Suprapubic skin (tissue), 4 donors: ENCODE results near the gene TBRG4. TPM values are rescaled to one million over a fixed set of nuclear protein-coding genes. Genes with fewer than 3 reads are reported as not detected.

Source experiments
- DNase-seq, 2 donors: peaks; one replicate each; pipeline ENCODE4 v3.0.0-alpha.2; 2019; ENCODE audit warnings: low spot score in 2 of 2
- H3K27ac ChIP-seq: fragments of 200-600 bp; sonication (generic); one replicate; pipeline ENCODE4 v1.5.1; 2019
- H3K27me3 ChIP-seq: fragments of 200-600 bp; sonication (generic); one replicate; pipeline ENCODE4 v1.5.1; 2019
- H3K36me3 ChIP-seq: fragments of 200-600 bp; sonication (generic); one replicate; pipeline ENCODE4 v1.5.1; 2019
- H3K4me1 ChIP-seq: fragments of 200-600 bp; sonication (generic); one replicate; pipeline ENCODE4 v1.5.1; 2019
- H3K4me3 ChIP-seq: fragments of 200-600 bp; sonication (generic); one replicate; pipeline ENCODE4 v1.5.1; 2019; ENCODE audit warnings: mild to moderate bottlenecking
- H3K9me3 ChIP-seq: fragments of 200-600 bp; sonication (generic); one replicate; pipeline ENCODE4 v1.5.1; 2019
- EP300 ChIP-seq: sonication (generic); formaldehyde crosslinking; IDR thresholded peaks from one replicate; pipeline ENCODE4 v1.6.1; 2017; ENCODE audit warnings: antibody characterized with exemption
- POLR2A ChIP-seq, 2 donors: fragments of 450-650 bp; IDR thresholded peaks; one replicate each; pipeline ENCODE4 v1.6.1; 2017; ENCODE audit warnings: antibody characterized with exemption in 2 of 2, mild to moderate bottlenecking in 2 of 2, moderate library complexity in 2 of 2
- POLR2AphosphoS5 ChIP-seq, 3 donors: sonication (generic); formaldehyde crosslinking; IDR thresholded peaks; one replicate each; pipeline ENCODE4 v1.6.1; 2017; ENCODE audit warnings: antibody characterized with exemption in 3 of 3
- WGBS: methylation state at CpG from one replicate; pipeline ENCODE4 v1.1.5; 2018; 5-methylcytosine and 5-hydroxymethylcytosine counted together
- total RNA-seq, 4 donors: library from RNA; depleted of rRNA; stranded (reverse); fragments of >200 nt; gene quantifications; one replicate each; pipeline ENCODE4 v1.1.0, GENCODE V29; 2016
- TF ChIP-seq, protein P1 (sequence below), 2 donors: fragments of 200-600 bp in 1 of 2; fragments of 450-650 bp in 1 of 2; sonication (generic) in 1 of 2; IDR thresholded peaks; one replicate each; pipeline ENCODE4 v1.5.1; 2016 to 2019; ENCODE audit warnings: antibody characterized with exemption in 2 of 2, mild to moderate bottlenecking in 1 of 2, moderate library complexity in 1 of 2

TBRG4 gene
- total RNA-seq, 4 donors from 2014 or later, result 49.9 to 82.8 (median 68.9) TPM

DNA sequence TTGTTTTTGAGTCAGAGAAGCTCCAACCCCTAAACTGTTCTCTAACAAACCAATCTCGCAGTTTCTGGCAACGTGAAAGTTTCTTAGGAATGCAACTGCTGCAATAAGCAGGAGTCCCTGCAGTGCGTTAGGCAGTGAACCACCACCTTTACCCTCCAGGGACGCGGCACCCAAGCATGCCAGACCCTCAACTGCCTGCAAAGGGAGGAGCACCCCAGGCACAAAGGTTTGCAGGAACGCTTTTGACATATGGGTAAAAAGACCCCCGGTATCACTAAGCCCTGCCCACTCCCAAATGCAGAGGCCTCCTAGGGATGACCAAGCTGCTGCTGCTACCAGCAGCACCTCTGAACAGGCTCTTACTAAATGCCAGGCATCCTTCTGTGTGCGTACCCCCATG, 4.7 kb downstream of the TBRG4 start:
- Histone ChIP-seq H3K27ac (no peak overlapping the region), H3K36me3 (peaks cover 73% of the 10 kb centered on the region), H3K9me3 (no peaks in the 10 kb centered on the region), H3K4me1 (peaks cover 31% of the 10 kb centered on the region), H3K27me3 (no peaks in the 10 kb centered on the region), H3K4me3 (no peak overlapping the region)
- no peak for DNase-seq
- TF ChIP-seq POLR2A (IDR thresholded peaks at IDR 0.05) (no peak), EP300 (no peak), POLR2AphosphoS5 (IDR thresholded peaks at IDR 0.05) (no peak)
- TF ChIP-seq, protein P1, sequence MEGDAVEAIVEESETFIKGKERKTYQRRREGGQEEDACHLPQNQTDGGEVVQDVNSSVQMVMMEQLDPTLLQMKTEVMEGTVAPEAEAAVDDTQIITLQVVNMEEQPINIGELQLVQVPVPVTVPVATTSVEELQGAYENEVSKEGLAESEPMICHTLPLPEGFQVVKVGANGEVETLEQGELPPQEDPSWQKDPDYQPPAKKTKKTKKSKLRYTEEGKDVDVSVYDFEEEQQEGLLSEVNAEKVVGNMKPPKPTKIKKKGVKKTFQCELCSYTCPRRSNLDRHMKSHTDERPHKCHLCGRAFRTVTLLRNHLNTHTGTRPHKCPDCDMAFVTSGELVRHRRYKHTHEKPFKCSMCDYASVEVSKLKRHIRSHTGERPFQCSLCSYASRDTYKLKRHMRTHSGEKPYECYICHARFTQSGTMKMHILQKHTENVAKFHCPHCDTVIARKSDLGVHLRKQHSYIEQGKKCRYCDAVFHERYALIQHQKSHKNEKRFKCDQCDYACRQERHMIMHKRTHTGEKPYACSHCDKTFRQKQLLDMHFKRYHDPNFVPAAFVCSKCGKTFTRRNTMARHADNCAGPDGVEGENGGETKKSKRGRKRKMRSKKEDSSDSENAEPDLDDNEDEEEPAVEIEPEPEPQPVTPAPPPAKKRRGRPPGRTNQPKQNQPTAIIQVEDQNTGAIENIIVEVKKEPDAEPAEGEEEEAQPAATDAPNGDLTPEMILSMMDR (IDR thresholded peaks at IDR 0.05), result no peak
- 82% methylated on average over 5 of the region's 8 CpGs for WGBS

DNA sequence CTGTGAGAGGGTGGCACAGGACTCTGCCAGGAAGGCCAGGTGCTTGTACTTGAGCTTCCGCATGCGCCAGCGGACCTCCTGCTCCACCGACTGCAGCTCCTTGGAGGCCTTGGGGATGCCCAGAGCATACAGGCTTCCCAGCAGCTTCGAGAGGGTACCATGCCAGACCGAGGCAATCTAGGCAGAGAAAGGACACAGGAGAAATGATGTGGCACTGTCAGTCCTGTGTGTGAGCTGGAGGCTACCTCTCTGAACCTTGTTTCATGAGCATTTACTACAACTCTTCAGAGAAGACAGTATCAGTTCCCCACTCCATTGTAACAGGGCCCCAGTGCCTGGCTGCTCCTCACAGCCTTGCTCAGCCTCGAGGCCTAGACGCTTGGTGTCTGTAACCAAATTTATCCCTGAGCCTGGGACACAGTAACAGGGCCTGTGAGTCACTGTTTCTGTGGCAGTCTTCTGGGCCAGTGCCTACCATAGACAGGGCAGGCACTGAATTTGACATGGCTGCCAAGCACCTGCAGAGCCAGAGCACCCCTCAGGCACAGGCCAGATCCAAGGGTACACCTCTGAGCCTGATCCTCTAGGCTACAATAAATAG, 5.8 kb downstream of the TBRG4 start:
- TF ChIP-seq EP300 (no peak), POLR2AphosphoS5 (IDR thresholded peaks at IDR 0.05) (no peak), POLR2A (IDR thresholded peaks at IDR 0.05) (no peak)
- TF ChIP-seq, protein P1 (IDR thresholded peaks at IDR 0.05), result no peak
- WGBS, result 93% methylated on average over 8 of the region's 8 CpGs
- Histone ChIP-seq H3K27me3 (no peaks in the 10 kb centered on the region), H3K4me3 (no peak overlapping the region), H3K4me1 (peaks cover 27% of the 10 kb centered on the region), H3K36me3 (peaks cover 85% of the 10 kb centered on the region), H3K27ac (no peak overlapping the region), H3K9me3 (no peaks in the 10 kb centered on the region)
- no peak for DNase-seq

DNA sequence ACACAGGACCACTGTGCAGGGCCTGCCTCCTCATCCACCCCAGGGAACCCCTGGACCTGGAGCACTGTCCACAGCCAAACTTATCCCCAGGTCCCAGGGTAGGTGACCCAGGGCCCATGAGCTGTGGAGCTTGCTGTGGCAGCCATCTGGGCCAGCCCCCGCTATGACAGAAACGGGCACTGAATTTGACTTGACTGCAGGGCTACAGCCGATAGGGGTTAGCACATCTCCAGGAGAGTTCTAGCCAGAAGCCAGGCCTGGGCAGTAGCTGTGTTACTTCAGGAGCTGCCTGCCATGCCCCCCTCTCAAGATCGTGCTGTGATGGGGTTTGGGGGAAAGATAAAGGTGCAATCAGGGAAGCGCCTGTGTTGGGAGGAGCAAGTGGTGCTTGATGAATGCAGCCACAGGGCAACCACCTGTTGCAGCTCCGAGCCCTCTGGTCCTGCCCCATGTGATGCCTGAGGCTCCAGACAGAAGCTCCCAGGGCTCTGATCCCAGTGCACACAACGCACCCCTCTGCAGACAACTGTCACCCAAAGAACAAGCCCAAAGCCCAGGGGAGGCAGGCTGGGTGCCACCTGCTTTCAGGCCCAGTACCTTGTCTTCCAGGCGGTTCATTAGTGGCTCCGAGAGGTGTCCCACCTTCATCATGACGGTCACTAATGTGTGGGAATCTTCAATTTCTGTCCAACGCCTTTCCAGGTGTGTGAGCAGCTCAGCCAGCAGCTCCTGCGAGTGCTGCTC, 6.5 kb downstream of the TBRG4 start:
- Histone ChIP-seq H3K9me3 (no peaks in the 10 kb centered on the region), H3K4me1 (peaks cover 22% of the 10 kb centered on the region), H3K4me3 (no peak overlapping the region), H3K36me3 (peaks cover 91% of the 10 kb centered on the region), H3K27me3 (no peaks in the 10 kb centered on the region), H3K27ac (no peak overlapping the region)
- WGBS, result 94% methylated on average over 11 of the region's 12 CpGs
- TF ChIP-seq POLR2A (IDR thresholded peaks at IDR 0.05) (no peak), POLR2AphosphoS5 (IDR thresholded peaks at IDR 0.05) (no peak), EP300 (no peak)
- TF ChIP-seq, protein P1 (IDR thresholded peaks at IDR 0.05), result no peak
- no peak for DNase-seq

DNA sequence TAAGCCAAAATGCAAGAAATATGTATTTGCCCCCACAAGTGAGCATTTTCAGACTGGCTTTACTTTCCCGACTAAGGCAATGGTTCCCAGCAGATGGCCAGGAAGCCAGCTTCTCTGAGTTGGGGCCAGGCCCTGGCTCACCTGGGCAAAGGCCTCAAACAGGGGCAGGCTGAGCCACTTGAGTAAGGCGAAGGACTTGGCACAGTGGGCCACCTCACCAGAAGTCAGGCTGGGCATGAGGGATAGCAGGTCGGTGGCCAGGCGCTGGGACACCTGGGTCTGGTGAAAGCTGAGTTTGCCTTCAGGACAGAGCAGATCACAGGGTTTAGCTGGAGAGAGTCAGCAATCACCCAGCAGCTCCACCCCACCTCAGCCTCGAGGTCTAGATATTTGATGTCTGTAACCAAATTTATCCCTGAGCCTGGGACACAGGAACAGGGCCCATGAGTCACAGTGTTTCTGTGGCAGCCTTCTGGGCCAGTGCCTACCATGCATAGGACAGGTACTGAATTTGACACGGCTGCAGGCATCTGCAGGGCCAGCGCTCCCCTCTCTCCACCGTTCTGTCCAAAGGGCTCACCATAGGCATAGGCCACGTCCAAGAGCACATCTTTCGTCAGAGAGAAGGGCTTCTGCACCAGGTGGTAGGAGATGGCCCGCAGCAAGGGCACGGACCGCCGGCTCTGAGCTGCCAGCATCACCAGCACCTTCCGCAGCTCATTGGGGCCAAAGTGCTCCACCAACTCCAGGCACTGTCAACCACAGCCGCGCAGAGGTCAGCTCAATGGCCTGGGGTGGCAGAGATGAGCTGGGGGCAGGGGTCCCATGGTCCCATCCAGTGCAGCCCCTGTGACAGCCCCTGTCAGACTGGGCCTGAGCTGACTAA, 7.3 kb downstream of the TBRG4 start:
- Histone ChIP-seq H3K27ac (no peak overlapping the region), H3K36me3 (peaks cover 99% of the 10 kb centered on the region), H3K27me3 (no peaks in the 10 kb centered on the region), H3K4me3 (no peak overlapping the region), H3K4me1 (peaks cover 22% of the 10 kb centered on the region), H3K9me3 (no peaks in the 10 kb centered on the region)
- TF ChIP-seq POLR2A (IDR thresholded peaks at IDR 0.05) (no peak), EP300 (no peak), POLR2AphosphoS5 (IDR thresholded peaks at IDR 0.05) (no peak)
- TF ChIP-seq, protein P1 (IDR thresholded peaks at IDR 0.05), result no peak
- WGBS, result 93% methylated on average over 12 of the region's 17 CpGs
- DNase-seq, result no peak
